Heart left ventricle (tissue), 16 donors: ENCODE data around the gene SCGB1C1. TPM values are rescaled to one million over a fixed set of nuclear protein-coding genes. Genes with fewer than 3 reads are reported as not detected.

Source experiments
- ATAC-seq, 4 donors: fragments of 200-7000 bp; cut with Tn5 transposase; one replicate each; pipeline ENCODE4 v1.9.1; 2020 to 2022; ENCODE audit warnings: moderate library complexity in 4 of 4, mild to moderate bottlenecking in 3 of 4, moderate number of reproducible peaks in 1 of 4
- DNase-seq, 5 donors: peaks; one replicate each; pipeline ENCODE4 v3.0.0-alpha.2; 2020
- H3K27ac ChIP-seq, 12 donors: fragments of 200-600 bp; sonication (generic) in 4 of 12; one replicate each; pipeline versions ENCODE4 v1.5.0 to v1.8.0; 2016 to 2022; ENCODE audit warnings: mild to moderate bottlenecking in 2 of 12
- H3K27me3 ChIP-seq, 9 donors: fragments of 200-600 bp; sonication (generic) in 2 of 9; one replicate each; pipeline versions ENCODE4 v1.5.1 to v1.8.0; 2016 to 2022; ENCODE audit warnings: mild to moderate bottlenecking in 3 of 9
- H3K36me3 ChIP-seq, 9 donors: fragments of 200-600 bp; sonication (generic) in 2 of 9; one replicate each; pipeline versions ENCODE4 v1.5.0 to v1.8.0; 2018 to 2022; ENCODE audit warnings: mild to moderate bottlenecking in 2 of 9
- H3K4me1 ChIP-seq, 12 donors: fragments of 200-600 bp; sonication (generic) in 4 of 12; one replicate each; pipeline versions ENCODE4 v1.5.0 to v1.8.0; 2016 to 2022; ENCODE audit warnings: mild to moderate bottlenecking in 3 of 12
- H3K4me3 ChIP-seq, 12 donors: fragments of 200-600 bp; sonication (generic) in 4 of 12; one replicate each; pipeline versions ENCODE4 v1.5.0 to v1.8.0; 2017 to 2022; ENCODE audit warnings: mild to moderate bottlenecking in 9 of 12, moderate library complexity in 4 of 12
- H3K9me3 ChIP-seq, 12 donors: fragments of 200-600 bp; sonication (generic) in 4 of 12; one replicate each; pipeline versions ENCODE4 v1.5.0 to v1.8.0; 2016 to 2022; ENCODE audit warnings: mild to moderate bottlenecking in 1 of 12
- POLR2A ChIP-seq, 2 donors: fragments of 450-650 bp; IDR thresholded peaks; one replicate each; pipeline ENCODE4 v1.6.1; 2017; ENCODE audit warnings: antibody characterized with exemption in 2 of 2, mild to moderate bottlenecking in 2 of 2, moderate library complexity in 2 of 2
- WGBS, 4 donors: extraction: QIAGEN DNeasy Blood & Tissue Kit in 2 of 4; methylation state at CpG; one replicate each; pipeline versions ENCODE4 v1.1.5 to v1.1.7; 2013 to 2018; 5-methylcytosine and 5-hydroxymethylcytosine counted together
- intact Hi-C, 10 donors: fragments of 100-400 bp; cut with DNase I; formaldehyde crosslinking; loops; one replicate each; pipeline versions ENCODE4 v1.11.1 to v1.14.2; 2022
- polyA plus RNA-seq, 2 donors: library from polyadenylated mRNA; stranded (reverse); fragments of 200-250 nt; gene quantifications; one replicate each; pipeline ENCODE4 v1.2.3, GENCODE V29; 2013
- total RNA-seq, 9 donors: library from RNA; depleted of rRNA in 2 of 9; stranded (reverse); fragments of >200 nt in 2 of 9; fragmentation: NEBNext Ultra II Directional in 3 of 9; extraction: Animal tissue kit (Norgen Biotek cat#: 25700) in 3 of 9; gene quantifications; one replicate each; pipeline versions ENCODE4 v1.1.0 to v1.2.4, GENCODE V29; 2016 to 2023
- TF ChIP-seq, protein P1 (sequence below), 12 donors: fragments of 200-600 bp; sonication (generic) in 4 of 12; IDR thresholded peaks; one replicate each; pipeline versions ENCODE4 v1.5.0 to v1.8.0; 2018 to 2022; ENCODE audit warnings: antibody characterized with exemption in 12 of 12, mild to moderate bottlenecking in 5 of 12
- donor health status: ischemic (EF 13 %, LVEDD 7.1; RV severe dilation, severe dysfunction).
- donor health status: healthy with polysubstance abuse.
- donor health status: DM: no; HTN: yes; CAD: no.
- donor health status: DM: no; HTN: no; CAD: no.
- donor health status: ischemic (EF 25% LVEDD 6.9; RV normal size, moderate dysfunction).
- donor health status: ischemic (EF 25% LVEDD 5.7; RV mildly dilated, moderate dysfunction).
- donor health status: healthy.
- donor health status: DM: yes; HTN: yes; CAD: no.
- donor health status: ischemic (EF 35%, LVEDD 5.7; RV mildly dilated, moderate dysfunction).
- donor health status: nonischemic (EF 11% LVEDD 7.7; RV severe dilation, severe dysfunction).
- donor health status: DM: yes; HTN: yes; CAD: no.
- donor health status: PGD.
- donor health status: ischemic (EF 29% LVEDD 5.4; RV normal size, mild dysfunction).
- donor health status: nonischemic (EF 23%, LVEDD 6.1; RV moderate dilation, normal function).

SCGB1C1 gene
- total and polyA plus RNA-seq, 11 donors: not detected

DNA sequence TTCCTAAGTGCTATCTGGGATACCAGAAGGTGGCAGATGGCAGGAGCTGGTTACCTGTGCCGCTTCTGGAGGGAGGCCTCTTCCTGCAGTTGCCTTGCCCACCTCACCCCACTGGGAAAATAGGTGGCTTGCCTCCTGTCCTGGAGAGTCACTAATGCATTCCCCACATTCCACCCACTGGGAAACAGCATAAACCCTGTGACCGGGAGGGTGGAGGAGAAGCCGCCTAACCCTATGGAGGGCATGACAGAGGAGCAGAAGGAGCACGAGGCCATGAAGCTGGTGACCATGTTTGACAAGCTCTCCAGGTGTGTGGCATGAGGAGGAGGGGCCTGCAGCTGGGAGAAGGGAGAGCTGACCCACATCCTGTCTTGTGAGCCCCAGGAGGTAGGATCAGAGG, 20.2 kb downstream of the SCGB1C1 start:
- TF ChIP-seq, protein P1, sequence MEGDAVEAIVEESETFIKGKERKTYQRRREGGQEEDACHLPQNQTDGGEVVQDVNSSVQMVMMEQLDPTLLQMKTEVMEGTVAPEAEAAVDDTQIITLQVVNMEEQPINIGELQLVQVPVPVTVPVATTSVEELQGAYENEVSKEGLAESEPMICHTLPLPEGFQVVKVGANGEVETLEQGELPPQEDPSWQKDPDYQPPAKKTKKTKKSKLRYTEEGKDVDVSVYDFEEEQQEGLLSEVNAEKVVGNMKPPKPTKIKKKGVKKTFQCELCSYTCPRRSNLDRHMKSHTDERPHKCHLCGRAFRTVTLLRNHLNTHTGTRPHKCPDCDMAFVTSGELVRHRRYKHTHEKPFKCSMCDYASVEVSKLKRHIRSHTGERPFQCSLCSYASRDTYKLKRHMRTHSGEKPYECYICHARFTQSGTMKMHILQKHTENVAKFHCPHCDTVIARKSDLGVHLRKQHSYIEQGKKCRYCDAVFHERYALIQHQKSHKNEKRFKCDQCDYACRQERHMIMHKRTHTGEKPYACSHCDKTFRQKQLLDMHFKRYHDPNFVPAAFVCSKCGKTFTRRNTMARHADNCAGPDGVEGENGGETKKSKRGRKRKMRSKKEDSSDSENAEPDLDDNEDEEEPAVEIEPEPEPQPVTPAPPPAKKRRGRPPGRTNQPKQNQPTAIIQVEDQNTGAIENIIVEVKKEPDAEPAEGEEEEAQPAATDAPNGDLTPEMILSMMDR (IDR thresholded peaks at IDR 0.05): no peak
- TF ChIP-seq POLR2A (IDR thresholded peaks at IDR 0.05): no peak
- 80 to 90% (median 85%) methylated on average over 4 of the region's 4 CpGs for WGBS, 4 donors
- peaks cover 0 to 82% (median 74%) of the 10 kb centered on the region in 9 donors for H3K36me3 ChIP-seq

DNA sequence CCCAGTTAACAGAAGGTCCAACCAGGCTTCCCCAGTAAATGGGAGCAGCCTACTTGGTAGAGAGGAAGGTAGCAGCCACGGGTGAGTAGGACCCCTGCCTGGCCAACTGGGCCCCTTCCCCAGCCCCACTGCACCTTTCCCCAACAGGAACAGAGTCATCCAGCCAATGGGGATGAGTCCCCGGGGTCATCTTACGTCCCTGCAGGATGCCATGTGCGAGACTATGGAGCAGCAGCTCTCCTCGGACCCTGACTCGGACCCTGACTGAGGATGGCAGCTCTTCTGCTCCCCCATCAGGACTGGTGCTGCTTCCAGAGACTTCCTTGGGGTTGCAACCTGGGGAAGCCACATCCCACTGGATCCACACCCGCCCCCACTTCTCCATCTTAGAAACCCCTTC, 21.2 kb downstream of the SCGB1C1 start:
- Histone ChIP-seq H3K4me1 (peaks cover 8 to 23% (median 17%) of the 10 kb centered on the region in 12 donors), H3K27ac (no peak overlapping the region), H3K36me3 (peaks cover 0 to 92% (median 81%) of the 10 kb centered on the region in 9 donors), H3K27me3 (no peaks in the 10 kb centered on the region), H3K4me3 (no peak overlapping the region), H3K9me3 (no peaks in the 10 kb centered on the region)
- no peak for ATAC-seq
- 81 to 88% (median 85%) methylated on average over 2 to 7 of the region's 7 CpGs for WGBS, 4 donors
- TF ChIP-seq POLR2A (IDR thresholded peaks at IDR 0.05): no peak
- TF ChIP-seq, protein P1 (IDR thresholded peaks at IDR 0.05): no peak
- intact Hi-C loops: loop anchor here in 1 of 10 donors (10.0 kb wide), 1 partner anchor 151 kb away; the partner anchor contains the start of gene B4GALNT4
- DNase-seq: no peak

More for the DNA sequence above, 20.2 kb downstream of the SCGB1C1 start:
- Histone ChIP-seq H3K27me3 (no peaks in the 10 kb centered on the region), H3K4me1 (peaks cover 8 to 24% (median 18%) of the 10 kb centered on the region in 12 donors), H3K9me3 (no peaks in the 10 kb centered on the region), H3K4me3 (no peak overlapping the region), H3K27ac (no peak overlapping the region)
- ATAC-seq (no peak), DNase-seq (no peak)
- intact Hi-C loops: loop anchor here in 1 of 10 donors (10.0 kb wide), 1 partner anchor 152 kb away; the partner anchor contains the start of gene B4GALNT4

GRCh38 chr11:215581-216037, 22.7 kb downstream of the SCGB1C1 start:
- H3K4me3 ChIP-seq: no peak overlapping the region
- ATAC-seq (no peak), DNase-seq (no peak)
- no peaks in the 10 kb centered on the region for H3K9me3 ChIP-seq
- no peaks in the 10 kb centered on the region for H3K27me3 ChIP-seq
- peaks cover 0 to 7% (median 2%) of the 10 kb centered on the region in 12 donors for H3K4me1 ChIP-seq
- WGBS, 4 donors: 70 to 84% (median 75%) methylated on average over 4 of the region's 4 CpGs
- H3K27ac ChIP-seq: no peak overlapping the region
- TF ChIP-seq, protein P1 (IDR thresholded peaks at IDR 0.05): no peak
- peaks cover 0 to 87% (median 70%) of the 10 kb centered on the region in 9 donors for H3K36me3 ChIP-seq
- intact Hi-C loops: loop anchor here in 1 of 10 donors (10.0 kb wide), 1 partner anchor 149 kb away; the partner anchor contains the start of gene B4GALNT4

- no peak for ATAC-seq
- H3K9me3 ChIP-seq: no peaks in the 10 kb centered on the region
- H3K27ac ChIP-seq: no peak overlapping the region
- no peaks in the 10 kb centered on the region for H3K27me3 ChIP-seq
- no peak overlapping the region for H3K4me3 ChIP-seq
- intact Hi-C loops: loop anchor here in 1 of 10 donors (10.0 kb wide), 1 partner anchor 148 kb away; the partner anchor contains the start of gene B4GALNT4
- H3K36me3 ChIP-seq: peaks cover 0 to 83% (median 62%) of the 10 kb centered on the region in 9 donors
- H3K4me1 ChIP-seq: peaks cover 0 to under 1% (median 0%) of the 10 kb centered on the region in 12 donors
- DNase-seq: no peak
- 82 to 89% (median 89%) methylated on average over 10 to 11 of the region's 11 CpGs for WGBS, 4 donors
- TF ChIP-seq POLR2A (IDR thresholded peaks at IDR 0.05): no peak
- TF ChIP-seq, protein P1 (IDR thresholded peaks at IDR 0.05): no peak
These were observed 23.4 kb downstream of the SCGB1C1 start for GRCh38 chr11:216081-216974.
